ENCODE measurements around the gene NPIPB4.
"Not testable (repeated sequence)": the region's sequence is repeated elsewhere in the genome, so short reads cannot be mapped to it uniquely, and the experiment has no call there.

DNA sequence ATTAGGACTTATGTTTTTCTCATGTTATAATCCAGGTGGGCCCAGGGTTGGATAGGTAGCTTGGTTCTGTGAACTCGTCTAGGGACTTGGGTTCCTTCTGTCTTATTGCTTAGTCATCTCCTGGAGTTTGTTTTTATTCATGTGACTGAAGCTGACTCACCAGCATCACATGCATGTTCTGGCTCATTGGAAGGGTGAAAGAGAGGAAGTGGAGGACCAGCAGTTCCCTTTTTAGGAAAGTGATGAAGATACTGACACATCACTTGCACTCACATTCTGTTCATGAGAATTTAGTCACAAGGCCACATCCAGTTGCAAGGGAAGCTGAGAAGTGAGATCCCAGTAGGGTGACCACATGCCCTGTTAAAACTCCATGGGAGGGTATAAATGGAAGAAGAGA, 67.0 kb downstream of the NPIPB4 start:
- TF ChIP-seq POLR2A (IDR thresholded peaks at IDR 0.05); POLR2AphosphoS5 (IDR thresholded peaks at IDR 0.05; ENCODE audit: insufficient read depth in 1 of 2, low read depth in 1 of 2): not testable (repeated sequence)
- TF ChIP-seq, protein P1, sequence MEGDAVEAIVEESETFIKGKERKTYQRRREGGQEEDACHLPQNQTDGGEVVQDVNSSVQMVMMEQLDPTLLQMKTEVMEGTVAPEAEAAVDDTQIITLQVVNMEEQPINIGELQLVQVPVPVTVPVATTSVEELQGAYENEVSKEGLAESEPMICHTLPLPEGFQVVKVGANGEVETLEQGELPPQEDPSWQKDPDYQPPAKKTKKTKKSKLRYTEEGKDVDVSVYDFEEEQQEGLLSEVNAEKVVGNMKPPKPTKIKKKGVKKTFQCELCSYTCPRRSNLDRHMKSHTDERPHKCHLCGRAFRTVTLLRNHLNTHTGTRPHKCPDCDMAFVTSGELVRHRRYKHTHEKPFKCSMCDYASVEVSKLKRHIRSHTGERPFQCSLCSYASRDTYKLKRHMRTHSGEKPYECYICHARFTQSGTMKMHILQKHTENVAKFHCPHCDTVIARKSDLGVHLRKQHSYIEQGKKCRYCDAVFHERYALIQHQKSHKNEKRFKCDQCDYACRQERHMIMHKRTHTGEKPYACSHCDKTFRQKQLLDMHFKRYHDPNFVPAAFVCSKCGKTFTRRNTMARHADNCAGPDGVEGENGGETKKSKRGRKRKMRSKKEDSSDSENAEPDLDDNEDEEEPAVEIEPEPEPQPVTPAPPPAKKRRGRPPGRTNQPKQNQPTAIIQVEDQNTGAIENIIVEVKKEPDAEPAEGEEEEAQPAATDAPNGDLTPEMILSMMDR (IDR thresholded peaks at IDR 0.05) = not testable (repeated sequence)
